HepG2 (cell line): ENCODE results near the gene DCAKD. TPM values are rescaled to one million over a fixed set of nuclear protein-coding genes. Genes with fewer than 3 reads are reported as not detected.

Experiments used
- ATRX ChIP-seq: sonication (generic); formaldehyde crosslinking; IDR thresholded peaks from 2 replicates; pipeline ENCODE4 v1.4.0; 2020; ENCODE audit warnings: missing genetic modification reagents, borderline replicate concordance
- CBFB ChIP-seq: sonication (generic); formaldehyde crosslinking; IDR thresholded peaks from 2 replicates; pipeline ENCODE4 v1.4.0; 2020; ENCODE audit warnings: missing genetic modification reagents
- KIAA2018 ChIP-seq: sonication (generic); formaldehyde crosslinking; IDR thresholded peaks from 2 replicates; pipeline ENCODE4 v1.5.0; 2020; ENCODE audit warnings: mild to moderate bottlenecking, missing genetic modification reagents, borderline replicate concordance
- LBX2 ChIP-seq: sonication (generic); formaldehyde crosslinking; IDR thresholded peaks from 2 replicates; pipeline ENCODE4 v1.5.0; 2020; ENCODE audit warnings: missing genetic modification reagents, mild to moderate bottlenecking, borderline replicate concordance
- LCORL ChIP-seq, 2 experiments: fragments of 450-650 bp in 1 of 2; sonication (generic) in 1 of 2; formaldehyde crosslinking in 1 of 2; IDR thresholded peaks; 2 replicates each; pipeline versions ENCODE4 v1.5.0 to v1.6.1; 2017 to 2020; ENCODE audit warnings: antibody characterized with exemption in 1 of 2, missing genetic modification reagents in 1 of 2
- NPAS2 ChIP-seq: sonication (generic); formaldehyde crosslinking; IDR thresholded peaks from 2 replicates; pipeline ENCODE4 v1.8.0; 2022; ENCODE audit warnings: mild to moderate bottlenecking, missing genetic modification reagents, borderline replicate concordance
- PTBP1 ChIP-seq: fragments of 200-400 bp; formaldehyde crosslinking; IDR thresholded peaks from 2 replicates; pipeline ENCODE4 v1.6.1; 2018; ENCODE audit warnings: low read length, low read depth; ENCODE audit not compliant: poor library complexity, severe bottlenecking
- ZMYM2 ChIP-seq: sonication (generic); formaldehyde crosslinking; IDR thresholded peaks from 2 replicates; pipeline ENCODE4 v1.8.0; 2022; ENCODE audit warnings: mild to moderate bottlenecking, missing genetic modification reagents
- ZNF3 ChIP-seq: IDR thresholded peaks from 2 replicates; pipeline ENCODE4 v1.7.0; 2017; ENCODE audit warnings: inconsistent platforms
- ZNF574 ChIP-seq: sonication (generic); formaldehyde crosslinking; IDR thresholded peaks from 2 replicates; pipeline ENCODE4 v1.4.0; 2020; ENCODE audit warnings: missing genetic modification reagents
- ZNF776 ChIP-seq: sonication (generic); formaldehyde crosslinking; IDR thresholded peaks from 2 replicates; pipeline ENCODE4 v1.4.0; 2020; ENCODE audit warnings: mild to moderate bottlenecking, missing genetic modification reagents
- ZSCAN12 ChIP-seq: sonication (generic); formaldehyde crosslinking; IDR thresholded peaks from 2 replicates; pipeline ENCODE4 v1.9.0; 2021; ENCODE audit warnings: mild to moderate bottlenecking, missing genetic modification reagents
- polyA plus RNA-seq, 8 experiments: library from polyadenylated mRNA; depleted of rRNA in 3 of 8; stranded (reverse) in 7 of 8; unstranded in 1 of 8; fragments of >200 nt; fragmentation: Illumina TruSeq in 4 of 8; extraction: Trizol in 4 of 8; gene quantifications; 2 replicates each; pipeline versions ENCODE4 v1.2.1 to v1.2.3, GENCODE V29; 2011 to 2016; ENCODE audit warnings: low read depth in 4 of 8, missing spikeins in 1 of 8, mixed read lengths in 1 of 8; ENCODE audit not compliant: insufficient read depth in 1 of 8
- total RNA-seq, 5 experiments: library from RNA; depleted of rRNA; stranded (reverse); fragments of >200 nt; fragmentation: Illumina TruSeq; extraction: Trizol; gene quantifications; 2 replicates each; pipeline ENCODE4 v1.2.3, GENCODE V29; 2016; ENCODE audit warnings: low read depth in 1 of 5
- TF ChIP-seq, protein P1 (sequence below): sonication (generic); formaldehyde crosslinking; IDR thresholded peaks from 2 replicates; pipeline ENCODE4 v1.4.0; 2020; ENCODE audit warnings: missing genetic modification reagents, borderline replicate concordance

Gene DCAKD
- total and polyA plus RNA-seq, 2 of the 13 experiments (the other 11 are each of a cell fraction or from before 2014, with no cell fraction given) = 25.9 to 29.2 TPM

DNA sequence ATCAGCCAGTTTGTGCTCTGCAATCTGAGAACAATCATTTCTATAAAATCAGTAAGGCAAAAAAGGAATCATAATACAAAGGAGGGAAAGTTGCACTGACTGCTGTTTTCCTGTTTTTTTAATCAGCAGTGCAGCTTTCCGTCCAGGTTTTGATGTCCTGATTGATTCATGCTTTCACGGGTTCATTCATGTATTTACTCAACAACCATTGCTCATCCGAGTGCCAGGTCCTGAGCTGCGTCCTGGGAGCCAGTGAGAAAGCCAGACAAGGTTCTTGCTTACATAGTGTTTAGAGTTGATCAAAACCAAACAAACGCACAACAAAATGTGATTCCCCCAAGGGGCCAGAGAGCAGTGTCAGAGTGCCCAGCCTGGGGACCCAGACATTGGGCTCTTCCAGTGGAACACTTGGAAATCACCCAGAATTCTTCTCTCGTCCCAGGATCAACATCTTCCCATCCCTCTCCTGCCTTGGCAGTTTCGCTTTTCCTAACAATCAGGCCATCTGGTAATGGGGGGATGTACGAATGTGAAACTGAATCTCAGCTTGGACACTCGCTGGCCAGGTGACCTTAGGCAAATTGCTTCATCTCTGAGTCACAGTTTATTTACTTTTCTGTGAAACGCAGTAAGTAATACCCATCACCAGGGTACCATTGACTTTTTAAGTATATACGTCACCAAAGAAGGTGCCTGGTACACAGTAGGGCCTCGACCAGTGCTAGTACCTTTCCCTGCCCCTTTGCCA lies 70.0 kb downstream of the DCAKD start (continued):
- TF ChIP-seq KIAA2018 = no peak
- TF ChIP-seq ZNF574 (CRISPR knock-in tag) = no peak
- TF ChIP-seq, protein P1, sequence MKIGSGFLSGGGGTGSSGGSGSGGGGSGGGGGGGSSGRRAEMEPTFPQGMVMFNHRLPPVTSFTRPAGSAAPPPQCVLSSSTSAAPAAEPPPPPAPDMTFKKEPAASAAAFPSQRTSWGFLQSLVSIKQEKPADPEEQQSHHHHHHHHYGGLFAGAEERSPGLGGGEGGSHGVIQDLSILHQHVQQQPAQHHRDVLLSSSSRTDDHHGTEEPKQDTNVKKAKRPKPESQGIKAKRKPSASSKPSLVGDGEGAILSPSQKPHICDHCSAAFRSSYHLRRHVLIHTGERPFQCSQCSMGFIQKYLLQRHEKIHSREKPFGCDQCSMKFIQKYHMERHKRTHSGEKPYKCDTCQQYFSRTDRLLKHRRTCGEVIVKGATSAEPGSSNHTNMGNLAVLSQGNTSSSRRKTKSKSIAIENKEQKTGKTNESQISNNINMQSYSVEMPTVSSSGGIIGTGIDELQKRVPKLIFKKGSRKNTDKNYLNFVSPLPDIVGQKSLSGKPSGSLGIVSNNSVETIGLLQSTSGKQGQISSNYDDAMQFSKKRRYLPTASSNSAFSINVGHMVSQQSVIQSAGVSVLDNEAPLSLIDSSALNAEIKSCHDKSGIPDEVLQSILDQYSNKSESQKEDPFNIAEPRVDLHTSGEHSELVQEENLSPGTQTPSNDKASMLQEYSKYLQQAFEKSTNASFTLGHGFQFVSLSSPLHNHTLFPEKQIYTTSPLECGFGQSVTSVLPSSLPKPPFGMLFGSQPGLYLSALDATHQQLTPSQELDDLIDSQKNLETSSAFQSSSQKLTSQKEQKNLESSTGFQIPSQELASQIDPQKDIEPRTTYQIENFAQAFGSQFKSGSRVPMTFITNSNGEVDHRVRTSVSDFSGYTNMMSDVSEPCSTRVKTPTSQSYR = peak; percentile 29; the same call in 1 of the 2 replicates
- TF ChIP-seq PTBP1 = no peak
- no peak for TF ChIP-seq LCORL (IDR thresholded peaks at IDR 0.05)
- TF ChIP-seq LCORL (CRISPR knock-in tag; IDR thresholded peaks at IDR 0.05) = peak; percentile 65; the same call in 1 of the 2 replicates
- TF ChIP-seq ATRX (CRISPR knock-in tag) = no peak
- TF ChIP-seq ZMYM2 (CRISPR knock-in tag) = no peak
- no peak for TF ChIP-seq LBX2
- TF ChIP-seq ZNF3 (CRISPR knock-in tag) = no peak
- no peak; the same call in 1 of the 2 replicates for TF ChIP-seq ZSCAN12 (CRISPR knock-in tag)
- no peak for TF ChIP-seq CBFB (CRISPR knock-in tag)
- no peak for TF ChIP-seq ZNF776 (CRISPR knock-in tag)
- TF ChIP-seq NPAS2 (CRISPR knock-in tag) = no peak
